ENCODE data around the gene ST3GAL2. TPM values are rescaled to one million over a fixed set of nuclear protein-coding genes. Genes with fewer than 3 reads are reported as not detected.
A peak's percentile ranks its signal among the peaks of the same experiment; 100 is the strongest.

The ST3GAL2 gene
- total RNA-seq, 1 experiment from 2014 or later = 45.9 TPM

DNA sequence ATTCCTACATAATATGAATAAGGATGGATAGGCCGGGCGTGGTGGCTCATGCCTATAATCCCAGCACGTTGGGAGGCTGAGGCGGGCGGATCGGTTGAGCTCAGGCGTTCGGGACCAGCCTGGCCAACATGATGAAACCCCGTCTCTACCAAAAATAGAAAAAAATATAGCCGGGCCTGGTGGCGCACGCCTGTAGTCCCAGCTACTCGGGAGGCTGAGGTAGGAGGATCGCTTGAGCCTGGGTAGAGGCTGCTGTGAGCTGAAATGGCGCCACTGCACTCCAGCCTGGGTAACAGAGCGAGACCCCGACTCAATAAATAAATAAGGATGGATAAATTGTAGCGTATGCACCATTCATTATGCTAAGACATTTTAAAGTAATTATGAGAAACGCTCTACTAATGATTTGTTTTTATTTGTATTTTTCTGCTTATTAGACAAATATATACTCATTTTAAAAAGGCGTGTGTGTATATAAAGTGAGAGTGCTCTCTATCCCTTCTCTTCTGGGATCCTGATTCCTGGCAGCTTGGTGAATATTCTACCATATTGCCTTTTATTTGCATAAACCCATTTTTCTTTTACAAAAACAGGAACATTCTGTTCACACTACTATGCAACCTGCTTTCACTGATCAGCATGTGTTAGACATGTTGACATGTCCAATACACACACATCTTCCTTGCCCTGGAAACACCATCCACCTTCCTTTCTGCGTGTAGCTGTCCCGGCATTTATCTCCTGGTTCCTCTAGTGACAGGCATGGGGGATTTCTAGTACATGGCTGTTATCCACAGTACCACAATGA, 65.8 kb downstream of the ST3GAL2 start:
- no peak overlapping the region for H3K4me2 ChIP-seq (ENCODE audit: insufficient read depth, insufficient read length, low read length)
- no peaks in the 10 kb centered on the region for H3K27me3 ChIP-seq (ENCODE audit: insufficient read depth, low read length)
- H3K14ac ChIP-seq (ENCODE audit: insufficient read depth, low read length) = no peak overlapping the region
- H3K4me1 Mint-ChIP-seq = no peaks in the 10 kb centered on the region
- H3K9me3 Mint-ChIP-seq = no peaks in the 10 kb centered on the region
- no peak for DNase-seq
- H3K36me3 Mint-ChIP-seq (ENCODE audit: insufficient read depth in 1 of 3, low read depth in 3 of 3) = peaks cover 33 to 80% (median 61%) of the 10 kb centered on the region in 3 experiments; a peak in 6 of 7 replicates
- no peaks in the 10 kb centered on the region for H3K23me2 ChIP-seq (ENCODE audit: insufficient read length, low read depth, low read length, poor library complexity, severe bottlenecking)
- H2BK20ac ChIP-seq (ENCODE audit: low read depth, low read length, poor library complexity, severe bottlenecking) = no peak overlapping the region
- TF ChIP-seq, protein P1, sequence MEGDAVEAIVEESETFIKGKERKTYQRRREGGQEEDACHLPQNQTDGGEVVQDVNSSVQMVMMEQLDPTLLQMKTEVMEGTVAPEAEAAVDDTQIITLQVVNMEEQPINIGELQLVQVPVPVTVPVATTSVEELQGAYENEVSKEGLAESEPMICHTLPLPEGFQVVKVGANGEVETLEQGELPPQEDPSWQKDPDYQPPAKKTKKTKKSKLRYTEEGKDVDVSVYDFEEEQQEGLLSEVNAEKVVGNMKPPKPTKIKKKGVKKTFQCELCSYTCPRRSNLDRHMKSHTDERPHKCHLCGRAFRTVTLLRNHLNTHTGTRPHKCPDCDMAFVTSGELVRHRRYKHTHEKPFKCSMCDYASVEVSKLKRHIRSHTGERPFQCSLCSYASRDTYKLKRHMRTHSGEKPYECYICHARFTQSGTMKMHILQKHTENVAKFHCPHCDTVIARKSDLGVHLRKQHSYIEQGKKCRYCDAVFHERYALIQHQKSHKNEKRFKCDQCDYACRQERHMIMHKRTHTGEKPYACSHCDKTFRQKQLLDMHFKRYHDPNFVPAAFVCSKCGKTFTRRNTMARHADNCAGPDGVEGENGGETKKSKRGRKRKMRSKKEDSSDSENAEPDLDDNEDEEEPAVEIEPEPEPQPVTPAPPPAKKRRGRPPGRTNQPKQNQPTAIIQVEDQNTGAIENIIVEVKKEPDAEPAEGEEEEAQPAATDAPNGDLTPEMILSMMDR (conservative IDR thresholded peaks at IDR 0.05) = no peak
- H3T11ph ChIP-seq (ENCODE audit: low read length) = no peak overlapping the region
- no peak overlapping the region for H2BK5ac ChIP-seq (ENCODE audit: insufficient read length, low read length)
- no peaks in the 10 kb centered on the region for H3K79me1 ChIP-seq (ENCODE audit: insufficient read depth, low read depth, low read length, poor library complexity, severe bottlenecking)
- H4K20me1 ChIP-seq (ENCODE audit: control insufficient read depth, insufficient read depth, insufficient read length) = no peaks in the 10 kb centered on the region
- H3K4me1 ChIP-seq (ENCODE audit: insufficient read depth, low read length) = no peaks in the 10 kb centered on the region
- H3K23ac ChIP-seq (ENCODE audit: insufficient read length, low read depth, low read length) = no peak overlapping the region
- no peak overlapping the region for H2AK5ac ChIP-seq (ENCODE audit: insufficient read length, low read length)
- H2AFZ ChIP-seq (ENCODE audit: low read length) = no peak overlapping the region
- no peak overlapping the region for H2BK15ac ChIP-seq (ENCODE audit: low read depth, low read length)
- H3K27me3 Mint-ChIP-seq (ENCODE audit: low read depth) = no peaks in the 10 kb centered on the region; the same call in 1 of the 2 replicates
- H3K27ac ChIP-seq (ENCODE audit: insufficient read length, low read depth, low read length) = no peak overlapping the region
- H3K4me3 Mint-ChIP-seq = no peak overlapping the region
- no peak overlapping the region for H2BK12ac ChIP-seq (ENCODE audit: insufficient read length, low read depth, low read length)
- H4K91ac ChIP-seq (ENCODE audit: insufficient read length, low read depth, low read length) = no peak overlapping the region
- H3K18ac ChIP-seq (ENCODE audit: insufficient read length, low read depth, low read length) = no peak overlapping the region
- no CpG with 5 or more reads among the region's 22 CpGs for WGBS (ENCODE audit: extremely low coverage, insufficient read length, low lambda C conversion rate)
- no peak overlapping the region for H2BK120ac ChIP-seq (ENCODE audit: low read depth, low read length, poor library complexity, severe bottlenecking)
- no peaks in the 10 kb centered on the region for H3K79me2 ChIP-seq (ENCODE audit: insufficient read depth, low read length)
- no peaks in the 10 kb centered on the region for H3K9me3 ChIP-seq (ENCODE audit: control insufficient read depth, low read depth, low read length)
- peak overlapping the region in 1 of 3 experiments; percentile 9; a peak in 2 of 7 replicates for H3K27ac Mint-ChIP-seq
- no peak overlapping the region for H4K8ac ChIP-seq (replicated peaks; ENCODE audit: insufficient read length, low read depth, low read length)
- H3K56ac ChIP-seq (ENCODE audit: insufficient read length, low read depth, low read length) = no peak overlapping the region
- no peak overlapping the region for H3K4ac ChIP-seq (ENCODE audit: low read depth, low read length)
- H4K5ac ChIP-seq (ENCODE audit: insufficient read length, low read depth, low read length) = no peak overlapping the region
- no peak overlapping the region for H3K9ac ChIP-seq (ENCODE audit: extremely low read depth, insufficient read length, low read length)
